ENCODE data around the gene CTCF.

CTCF gene

GRCh38 chr16:67673712-67674580 lies 111.6 kb downstream of the CTCF start:
- Histone ChIP-seq H3K18ac (ENCODE audit: low read depth in 1 of 2, low read length in 2 of 2) (no peak overlapping the region), H2AK5ac (ENCODE audit: low read length, severe bottlenecking) (no peak overlapping the region), H2BK12ac (ENCODE audit: low read length in 2 of 2) (no peak overlapping the region), H3K79me1 (replicated peaks; ENCODE audit: low read length, poor library complexity, severe bottlenecking) (peaks cover 5% of the 10 kb centered on the region), H3K27ac (ENCODE audit: low read length, poor library complexity, severe bottlenecking) (no peak overlapping the region), H3K9me3 (ENCODE audit: control insufficient read depth, low read length) (no peaks in the 10 kb centered on the region), H2AFZ (ENCODE audit: low read depth, low read length) (no peak overlapping the region), H2BK15ac (ENCODE audit: low read depth, poor library complexity, severe bottlenecking) (no peak overlapping the region), H2BK5ac (ENCODE audit: low read depth, low read length, poor library complexity, severe bottlenecking) (no peak overlapping the region), H4K8ac (ENCODE audit: low read length) (no peak overlapping the region), H3K4ac (ENCODE audit: low read depth in 1 of 2, low read length in 2 of 2) (no peak overlapping the region), H3K27me3 (ENCODE audit: control insufficient read depth in 1 of 2, insufficient read depth in 1 of 2, low read length in 2 of 2) (no peaks in the 10 kb centered on the region), H3K4me2 (ENCODE audit: low read length, poor library complexity, severe bottlenecking) (no peak overlapping the region), H3K4me1 (ENCODE audit: control insufficient read depth, insufficient read depth, low read depth, low read length) (peaks cover 24% of the 10 kb centered on the region), H3K36me3 (ENCODE audit: control insufficient read depth in 1 of 2, insufficient read depth in 2 of 2, low read depth in 1 of 2, low read length in 2 of 2) (peaks cover 14 to 25% of the 10 kb centered on the region in 2 experiments), H3K9ac (ENCODE audit: low read length) (peak overlapping the region; percentile 38), H2BK120ac (ENCODE audit: low read depth, low read length) (no peak overlapping the region), H3K23ac (ENCODE audit: low read length in 2 of 2) (no peak overlapping the region), H3K4me3 (ENCODE audit: insufficient read depth in 1 of 2, low read depth in 1 of 2, low read length in 2 of 2) (no peak overlapping the region), H3K14ac (ENCODE audit: low read length in 2 of 2) (no peak overlapping the region), H4K91ac (ENCODE audit: low read length) (no peak overlapping the region)
- DNase-seq: no peak
- 87% methylated on average over 16 of the region's 21 CpGs for WGBS

- no peak overlapping the region for H3K14ac ChIP-seq (ENCODE audit: low read length in 2 of 2)
- H3K36me3 ChIP-seq (ENCODE audit: control insufficient read depth in 1 of 2, insufficient read depth in 2 of 2, low read depth in 1 of 2, low read length in 2 of 2): peaks cover 14 to 27% of the 10 kb centered on the region in 2 experiments
- no peak overlapping the region for H2AFZ ChIP-seq (ENCODE audit: low read depth, low read length)
- H3K27me3 ChIP-seq (ENCODE audit: control insufficient read depth in 1 of 2, insufficient read depth in 1 of 2, low read length in 2 of 2): no peaks in the 10 kb centered on the region
- no peaks in the 10 kb centered on the region for H3K9me3 ChIP-seq (ENCODE audit: control insufficient read depth, low read length)
- H2BK12ac ChIP-seq (ENCODE audit: low read length in 2 of 2): no peak overlapping the region
- no peak overlapping the region for H3K18ac ChIP-seq (ENCODE audit: low read depth in 1 of 2, low read length in 2 of 2)
- no peak overlapping the region for H2AK5ac ChIP-seq (ENCODE audit: low read length, severe bottlenecking)
- H2BK5ac ChIP-seq (ENCODE audit: low read depth, low read length, poor library complexity, severe bottlenecking): no peak overlapping the region
- H4K8ac ChIP-seq (ENCODE audit: low read length): no peak overlapping the region
- no peak overlapping the region for H3K4ac ChIP-seq (ENCODE audit: low read depth in 1 of 2, low read length in 2 of 2)
- H2BK120ac ChIP-seq (ENCODE audit: low read depth, low read length): no peak overlapping the region
- H4K91ac ChIP-seq (ENCODE audit: low read length): no peak overlapping the region
- no peak overlapping the region for H3K27ac ChIP-seq (ENCODE audit: low read length, poor library complexity, severe bottlenecking)
- DNase-seq: no peak
- H2BK15ac ChIP-seq (ENCODE audit: low read depth, poor library complexity, severe bottlenecking): no peak overlapping the region
- H3K4me2 ChIP-seq (ENCODE audit: low read length, poor library complexity, severe bottlenecking): no peak overlapping the region
- H3K4me1 ChIP-seq (ENCODE audit: control insufficient read depth, insufficient read depth, low read depth, low read length): peaks cover 24% of the 10 kb centered on the region
- 99% methylated on average over 28 of the region's 28 CpGs for WGBS
- peak overlapping the region; percentile 15 for H3K9ac ChIP-seq (ENCODE audit: low read length)
- peaks cover 8% of the 10 kb centered on the region for H3K79me1 ChIP-seq (replicated peaks; ENCODE audit: low read length, poor library complexity, severe bottlenecking)
- no peak overlapping the region for H3K23ac ChIP-seq (ENCODE audit: low read length in 2 of 2)
- no peak overlapping the region for H3K4me3 ChIP-seq (ENCODE audit: insufficient read depth in 1 of 2, low read depth in 1 of 2, low read length in 2 of 2)
Measured at GRCh38 chr16:67674851-67675578, 112.7 kb downstream of the CTCF start.

GRCh38 chr16:67675579-67675935 lies 113.2 kb downstream of the CTCF start:
- WGBS: 98% methylated on average over 17 of the region's 17 CpGs
- Histone ChIP-seq H3K9ac (ENCODE audit: low read length) (no peak overlapping the region), H2AFZ (ENCODE audit: low read depth, low read length) (no peak overlapping the region), H3K4me2 (ENCODE audit: low read length, poor library complexity, severe bottlenecking) (no peak overlapping the region), H4K91ac (ENCODE audit: low read length) (no peak overlapping the region), H3K18ac (ENCODE audit: low read depth in 1 of 2, low read length in 2 of 2) (no peak overlapping the region), H2BK12ac (ENCODE audit: low read length in 2 of 2) (no peak overlapping the region), H3K4ac (ENCODE audit: low read depth in 1 of 2, low read length in 2 of 2) (no peak overlapping the region), H3K79me1 (replicated peaks; ENCODE audit: low read length, poor library complexity, severe bottlenecking) (peaks cover 11% of the 10 kb centered on the region), H3K27ac (ENCODE audit: low read length, poor library complexity, severe bottlenecking) (no peak overlapping the region), H4K8ac (ENCODE audit: low read length) (no peak overlapping the region), H3K4me1 (ENCODE audit: control insufficient read depth, insufficient read depth, low read depth, low read length) (peaks cover 24% of the 10 kb centered on the region), H3K36me3 (ENCODE audit: control insufficient read depth in 1 of 2, insufficient read depth in 2 of 2, low read depth in 1 of 2, low read length in 2 of 2) (peaks cover 14 to 28% of the 10 kb centered on the region in 2 experiments), H2BK5ac (ENCODE audit: low read depth, low read length, poor library complexity, severe bottlenecking) (no peak overlapping the region), H3K14ac (ENCODE audit: low read length in 2 of 2) (no peak overlapping the region), H2AK5ac (ENCODE audit: low read length, severe bottlenecking) (no peak overlapping the region), H3K4me3 (ENCODE audit: insufficient read depth in 1 of 2, low read depth in 1 of 2, low read length in 2 of 2) (no peak overlapping the region), H2BK15ac (ENCODE audit: low read depth, poor library complexity, severe bottlenecking) (no peak overlapping the region), H3K27me3 (ENCODE audit: control insufficient read depth in 1 of 2, insufficient read depth in 1 of 2, low read length in 2 of 2) (no peaks in the 10 kb centered on the region), H3K23ac (ENCODE audit: low read length in 2 of 2) (no peak overlapping the region), H3K9me3 (ENCODE audit: control insufficient read depth, low read length) (no peaks in the 10 kb centered on the region), H2BK120ac (ENCODE audit: low read depth, low read length) (no peak overlapping the region)
- no peak for DNase-seq

GRCh38 chr16:67675999-67676398 lies 113.7 kb downstream of the CTCF start:
- H3K9ac ChIP-seq (ENCODE audit: low read length): no peak overlapping the region
- 100% methylated on average over 5 of the region's 7 CpGs for WGBS
- H3K27ac ChIP-seq (ENCODE audit: low read length, poor library complexity, severe bottlenecking): no peak overlapping the region
- no peak overlapping the region for H4K8ac ChIP-seq (ENCODE audit: low read length)
- H3K23ac ChIP-seq (ENCODE audit: low read length in 2 of 2): no peak overlapping the region
- H3K4ac ChIP-seq (ENCODE audit: low read depth in 1 of 2, low read length in 2 of 2): no peak overlapping the region
- H2BK15ac ChIP-seq (ENCODE audit: low read depth, poor library complexity, severe bottlenecking): no peak overlapping the region
- H2BK12ac ChIP-seq (ENCODE audit: low read length in 2 of 2): no peak overlapping the region
- H3K14ac ChIP-seq (ENCODE audit: low read length in 2 of 2): no peak overlapping the region
- H3K79me1 ChIP-seq (replicated peaks; ENCODE audit: low read length, poor library complexity, severe bottlenecking): peaks cover 11% of the 10 kb centered on the region
- H3K9me3 ChIP-seq (ENCODE audit: control insufficient read depth, low read length): no peaks in the 10 kb centered on the region
- H3K18ac ChIP-seq (ENCODE audit: low read depth in 1 of 2, low read length in 2 of 2): no peak overlapping the region
- DNase-seq: no peak
- H2BK120ac ChIP-seq (ENCODE audit: low read depth, low read length): no peak overlapping the region
- H4K91ac ChIP-seq (ENCODE audit: low read length): no peak overlapping the region
- H3K4me1 ChIP-seq (ENCODE audit: control insufficient read depth, insufficient read depth, low read depth, low read length): peaks cover 24% of the 10 kb centered on the region
- H2BK5ac ChIP-seq (ENCODE audit: low read depth, low read length, poor library complexity, severe bottlenecking): no peak overlapping the region
- H2AFZ ChIP-seq (ENCODE audit: low read depth, low read length): no peak overlapping the region
- H3K27me3 ChIP-seq (ENCODE audit: control insufficient read depth in 1 of 2, insufficient read depth in 1 of 2, low read length in 2 of 2): no peaks in the 10 kb centered on the region
- no peak overlapping the region for H3K4me3 ChIP-seq (ENCODE audit: insufficient read depth in 1 of 2, low read depth in 1 of 2, low read length in 2 of 2)
- H3K4me2 ChIP-seq (ENCODE audit: low read length, poor library complexity, severe bottlenecking): no peak overlapping the region
- H3K36me3 ChIP-seq (ENCODE audit: control insufficient read depth in 1 of 2, insufficient read depth in 2 of 2, low read depth in 1 of 2, low read length in 2 of 2): peaks cover 14 to 28% of the 10 kb centered on the region in 2 experiments
- H2AK5ac ChIP-seq (ENCODE audit: low read length, severe bottlenecking): no peak overlapping the region

Data from mesenchymal stem cell (in vitro differentiated cells and primary cell).